GM18505 (cell line): ENCODE results near the gene TMTC2.

Source experiments
- ATAC-seq: cut with Tn5 transposase; IDR thresholded peaks from one replicate; pipeline ENCODE4 v1.9.1; 2021; ENCODE audit not compliant: unreplicated experiment
- POLR2A ChIP-seq: IDR thresholded peaks from 4 replicates; pipeline ENCODE4 v1.6.1; 2011; ENCODE audit warnings: borderline replicate concordance; ENCODE audit not compliant: insufficient read depth, insufficient read length; ENCODE audit errors: extremely low read depth

Gene TMTC2

DNA sequence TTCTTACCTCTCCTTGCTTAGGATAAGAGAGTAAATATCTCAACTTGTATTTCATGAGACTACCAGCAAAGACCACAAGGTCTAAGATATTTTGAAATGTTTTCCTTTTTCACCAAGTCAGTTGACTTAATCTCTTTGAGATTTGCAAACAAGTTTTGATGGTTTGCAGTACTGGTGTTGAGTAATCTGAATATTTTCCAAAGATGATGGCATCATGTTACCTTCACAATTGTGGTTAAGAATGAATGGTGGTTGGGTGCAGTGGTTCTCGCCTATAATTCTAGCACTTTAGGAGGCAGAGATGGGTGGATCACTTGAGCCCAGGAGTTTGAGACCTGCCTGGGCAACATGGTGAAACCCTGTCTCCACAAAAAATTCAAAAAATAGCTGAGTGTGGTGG, 225.7 kb downstream of the TMTC2 start:
- ATAC-seq = no peak
- no peak for TF ChIP-seq POLR2A

DNA sequence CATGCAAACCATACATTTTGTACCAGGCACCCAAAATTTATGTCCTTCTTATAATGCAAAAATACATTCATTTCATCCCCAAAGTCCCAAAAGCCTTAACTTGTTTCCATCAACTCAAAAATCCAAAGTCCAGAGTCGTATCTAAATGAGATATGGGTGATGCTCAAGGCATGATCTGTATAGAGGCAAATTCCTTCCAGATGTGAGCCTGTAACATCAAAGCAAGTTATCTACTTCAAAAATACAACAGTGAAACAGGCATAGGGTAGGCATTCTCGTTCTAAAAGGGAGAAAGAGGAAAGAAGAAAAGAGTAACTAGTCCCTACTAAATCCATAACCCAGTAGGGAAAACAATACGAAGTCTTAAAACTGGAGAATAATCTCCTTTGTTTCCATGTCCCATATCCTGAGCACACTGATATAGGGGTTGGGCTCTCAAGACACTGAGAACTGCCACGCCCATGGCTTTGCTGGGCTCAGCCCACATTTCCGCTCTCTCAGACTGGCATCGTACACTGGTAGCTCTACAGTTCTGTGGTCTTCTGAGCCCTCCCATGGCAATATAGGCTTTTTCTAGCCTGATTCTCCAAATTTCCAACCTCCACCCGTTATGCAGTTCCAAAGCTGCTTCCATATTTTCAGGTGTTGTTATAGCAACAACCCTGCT, 232.8 kb downstream of the TMTC2 start:
- no peak for ATAC-seq
- no peak for TF ChIP-seq POLR2A

DNA sequence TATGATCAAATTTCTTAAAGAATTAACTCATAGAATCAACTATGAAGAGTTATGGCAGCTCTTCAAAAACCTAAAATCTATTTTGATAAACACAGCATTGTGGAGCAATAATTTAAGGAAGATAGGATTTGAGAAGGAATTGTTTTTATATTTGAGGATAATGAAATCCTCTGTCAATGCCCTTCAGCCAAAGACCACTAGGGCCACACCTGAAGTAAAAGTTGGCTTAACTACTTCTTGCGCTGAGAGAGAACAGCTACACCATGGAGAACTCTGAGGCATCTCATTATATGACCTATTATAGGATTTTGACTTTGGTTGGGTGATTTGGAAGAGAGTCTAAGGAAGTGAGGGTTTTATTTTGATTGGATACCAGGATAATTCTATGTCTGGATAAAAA, 237.2 kb downstream of the TMTC2 start:
- no peak for ATAC-seq
- no peak for TF ChIP-seq POLR2A

DNA sequence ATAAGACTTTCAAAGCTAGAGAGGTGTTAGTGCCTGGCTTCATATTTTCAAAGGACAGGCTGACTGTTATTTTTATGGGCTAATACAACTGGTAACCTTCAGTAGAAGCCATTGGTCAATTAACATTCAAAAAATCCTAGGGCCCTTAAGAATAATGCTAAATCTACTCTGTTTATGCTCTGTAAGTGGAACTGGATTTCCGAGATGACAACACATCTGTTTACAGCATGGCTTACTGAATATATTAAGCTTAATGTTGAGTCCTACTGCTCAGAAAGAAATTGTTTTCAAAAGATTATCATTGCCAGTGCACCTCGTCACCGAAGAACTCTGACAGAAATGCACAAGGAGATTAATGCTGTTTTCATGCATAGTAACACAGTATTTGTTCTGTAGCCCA, 239.9 kb downstream of the TMTC2 start:
- TF ChIP-seq POLR2A = no peak
- ATAC-seq = no peak

DNA sequence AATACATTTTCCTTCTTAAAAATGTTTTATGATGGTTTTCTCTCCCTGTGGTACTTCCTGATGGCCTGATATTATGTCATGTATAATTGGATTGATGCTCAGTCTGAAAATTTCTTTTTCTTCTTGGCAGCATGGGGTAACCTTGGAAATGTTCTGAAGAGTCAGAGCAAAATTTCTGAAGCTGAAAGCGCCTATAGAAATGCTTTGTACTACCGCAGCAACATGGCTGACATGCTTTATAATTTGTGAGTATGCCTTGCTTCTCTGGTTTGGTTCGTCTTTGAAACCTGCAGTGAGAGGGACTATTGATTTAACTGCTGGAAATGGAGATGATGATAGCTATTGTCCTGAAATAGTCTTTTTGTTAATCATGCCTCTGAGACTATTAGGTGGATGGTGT, 243.6 kb downstream of the TMTC2 start:
- no peak for ATAC-seq
- no peak for TF ChIP-seq POLR2A

DNA sequence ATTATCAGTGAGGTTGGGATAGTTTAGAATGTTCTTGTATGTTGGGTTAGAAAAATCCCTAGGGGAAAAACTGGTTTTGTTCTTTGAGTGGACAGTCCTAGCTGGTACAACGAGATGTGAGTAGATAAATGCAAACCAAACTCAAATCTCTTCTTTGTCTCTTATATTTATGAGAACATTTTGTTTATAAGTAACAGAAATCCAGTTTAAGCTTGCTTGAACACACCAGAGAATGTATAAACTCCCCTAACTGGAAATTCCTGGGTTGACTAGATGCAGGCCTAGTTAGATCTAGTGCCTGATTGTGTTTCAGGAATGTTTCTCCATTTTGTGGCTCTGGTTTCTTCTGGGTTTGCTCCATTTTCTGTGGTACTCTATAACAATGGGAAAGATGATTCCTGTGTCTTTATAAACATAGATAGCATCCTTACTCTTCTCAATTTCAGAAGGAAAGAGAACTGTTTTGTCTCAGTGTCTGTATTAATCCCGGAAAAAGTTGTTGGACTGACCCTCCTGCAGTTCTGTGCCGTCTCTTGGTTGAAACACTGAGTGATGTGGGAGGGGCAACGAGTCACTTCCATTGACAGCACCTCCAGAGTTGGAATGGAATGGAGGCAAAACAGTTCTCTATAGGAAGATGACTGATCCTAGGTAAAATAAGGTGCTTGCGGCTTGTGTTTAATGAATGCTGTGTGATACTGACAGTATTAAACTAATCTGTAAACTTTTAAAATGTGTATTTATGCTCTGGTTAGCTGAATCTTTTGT, 244.8 kb downstream of the TMTC2 start:
- no peak for ATAC-seq
- TF ChIP-seq POLR2A = no peak

DNA sequence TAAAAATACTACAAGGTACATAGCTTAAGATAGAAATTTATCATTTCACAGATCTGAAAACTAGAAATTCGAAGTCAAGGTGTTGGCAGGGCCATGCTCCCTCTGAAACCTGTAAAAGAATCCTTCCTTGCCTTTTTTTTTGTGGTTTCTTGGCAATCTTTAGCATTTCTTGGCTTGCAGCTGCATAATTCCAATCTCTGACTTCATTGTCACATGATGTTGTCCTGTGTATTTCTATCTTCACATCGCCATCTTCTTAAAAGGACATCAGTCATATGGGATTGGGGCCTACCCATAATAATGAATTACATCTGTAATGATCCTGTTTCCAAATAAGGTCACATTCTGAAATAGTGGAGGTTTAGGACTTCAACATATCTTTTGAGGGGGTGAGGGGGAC, 250.4 kb downstream of the TMTC2 start:
- ATAC-seq = no peak
- TF ChIP-seq POLR2A = no peak

DNA sequence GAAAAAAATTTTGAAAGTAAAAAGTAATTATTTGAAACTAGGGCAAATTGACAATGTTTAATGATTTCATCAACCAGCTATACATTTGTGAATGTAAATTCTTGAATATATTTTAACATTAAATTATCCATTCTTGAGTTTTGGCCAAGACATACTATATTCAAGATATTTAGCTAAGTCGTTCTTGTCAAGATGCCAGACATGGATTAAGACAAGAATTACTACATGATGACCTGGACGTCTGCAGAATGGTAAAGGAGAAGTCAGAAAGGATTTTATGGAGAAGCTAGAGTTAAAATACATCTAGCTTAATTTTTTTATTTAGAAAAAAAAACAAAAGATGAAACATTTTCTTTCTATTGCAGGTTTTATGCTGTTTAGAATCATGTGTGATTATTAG, 255.8 kb downstream of the TMTC2 start:
- no peak for ATAC-seq
- TF ChIP-seq POLR2A = no peak

DNA sequence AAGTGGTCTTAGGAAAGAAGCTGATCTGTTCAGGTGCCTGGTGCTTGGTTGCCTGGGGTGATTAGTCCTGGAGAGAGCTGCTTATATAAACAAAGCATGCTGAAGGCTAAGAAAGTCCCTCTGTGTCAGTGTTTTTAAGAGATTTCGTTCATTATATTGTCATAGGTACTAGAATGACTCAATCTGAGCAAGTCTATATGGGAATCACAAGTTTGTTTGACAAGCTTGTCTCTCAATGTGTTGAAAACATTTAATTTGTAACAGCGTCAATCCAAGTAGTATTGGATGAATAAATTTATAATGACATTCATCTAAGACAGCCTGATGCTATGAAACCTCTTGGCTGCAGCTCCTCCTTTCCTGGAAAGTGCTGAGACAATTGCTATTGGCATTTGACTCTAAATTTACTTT, 256.3 kb downstream of the TMTC2 start:
- TF ChIP-seq POLR2A = no peak
- ATAC-seq = no peak

DNA sequence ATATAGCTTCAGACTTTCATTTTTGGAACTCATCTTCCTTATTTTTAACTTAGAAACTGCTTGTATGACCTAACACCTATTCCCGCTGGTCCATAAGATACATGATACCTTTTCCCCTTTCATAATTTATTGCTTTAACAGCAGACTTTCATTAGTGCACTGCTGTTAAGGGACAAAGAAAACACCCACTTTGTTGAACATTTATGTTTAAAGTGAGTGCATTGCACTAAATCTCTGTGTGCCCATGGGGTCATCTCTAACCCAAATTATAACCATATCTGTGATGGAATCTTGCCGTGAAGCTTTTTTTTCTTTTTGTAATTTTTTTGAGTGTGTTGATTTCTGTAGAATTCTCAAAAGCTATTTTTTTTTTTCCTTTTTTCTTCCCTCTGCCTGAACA, 261.8 kb downstream of the TMTC2 start:
- no peak for TF ChIP-seq POLR2A

DNA sequence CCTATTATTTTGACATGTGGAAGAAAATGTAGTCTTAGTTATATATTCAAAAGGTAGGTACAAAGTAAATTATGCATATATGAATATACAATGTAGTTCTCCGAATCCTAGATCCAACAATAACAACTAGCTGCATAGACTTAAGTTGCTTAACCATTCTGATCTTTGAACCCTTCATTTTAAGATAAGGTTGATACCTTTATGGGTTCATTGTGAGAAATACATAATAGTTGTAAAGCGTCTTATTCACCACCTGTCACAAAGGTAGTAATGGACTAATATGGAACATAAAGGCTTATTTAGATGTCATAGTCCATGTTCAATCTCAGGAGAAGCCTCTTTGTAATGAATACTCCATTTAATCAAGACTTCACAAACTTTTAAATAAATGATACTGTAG, 263.6 kb downstream of the TMTC2 start:
- no peak for ATAC-seq
- no peak for TF ChIP-seq POLR2A

More for the DNA sequence above, 261.8 kb downstream of the TMTC2 start:
- ATAC-seq = no peak

DNA sequence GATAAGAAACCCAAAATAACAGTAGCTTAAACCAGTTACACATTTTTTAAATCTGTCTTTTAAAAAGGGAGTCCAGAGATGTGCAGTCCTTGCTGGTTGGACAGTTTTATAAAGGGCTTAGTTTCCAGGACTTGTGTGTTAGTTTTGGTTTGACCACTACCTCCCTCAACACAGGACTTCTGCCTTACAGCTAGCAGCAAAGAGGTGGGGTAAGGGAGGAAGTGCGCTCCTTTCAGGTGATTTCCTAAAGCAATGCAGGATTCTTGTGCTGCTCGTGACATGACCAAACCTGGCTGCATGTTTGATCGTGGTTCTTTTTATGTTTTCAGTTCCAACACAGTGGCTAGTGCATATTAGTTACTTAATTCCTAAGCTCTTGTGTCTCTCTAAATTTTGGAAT, 266.2 kb downstream of the TMTC2 start:
- no peak for TF ChIP-seq POLR2A
- no peak for ATAC-seq

DNA sequence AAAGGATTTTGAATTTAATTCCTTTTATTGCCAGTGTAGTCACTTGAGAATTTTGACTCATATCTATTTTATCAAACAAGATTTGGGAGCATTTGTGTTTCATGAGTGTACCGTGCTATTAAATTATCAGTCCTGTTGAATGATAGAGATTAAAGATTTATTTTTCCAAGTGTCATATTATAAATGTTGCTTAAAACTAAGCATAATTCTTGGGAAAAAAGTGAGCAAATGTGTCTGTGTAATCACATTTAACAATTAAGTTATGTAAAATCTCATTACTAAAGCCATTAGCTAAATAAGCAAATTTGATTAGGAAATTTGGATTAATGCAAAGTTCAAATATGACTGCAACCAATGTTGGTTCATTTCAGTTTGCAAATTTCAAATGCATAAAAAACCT, 266.7 kb downstream of the TMTC2 start:
- no peak for TF ChIP-seq POLR2A
- no peak for ATAC-seq

DNA sequence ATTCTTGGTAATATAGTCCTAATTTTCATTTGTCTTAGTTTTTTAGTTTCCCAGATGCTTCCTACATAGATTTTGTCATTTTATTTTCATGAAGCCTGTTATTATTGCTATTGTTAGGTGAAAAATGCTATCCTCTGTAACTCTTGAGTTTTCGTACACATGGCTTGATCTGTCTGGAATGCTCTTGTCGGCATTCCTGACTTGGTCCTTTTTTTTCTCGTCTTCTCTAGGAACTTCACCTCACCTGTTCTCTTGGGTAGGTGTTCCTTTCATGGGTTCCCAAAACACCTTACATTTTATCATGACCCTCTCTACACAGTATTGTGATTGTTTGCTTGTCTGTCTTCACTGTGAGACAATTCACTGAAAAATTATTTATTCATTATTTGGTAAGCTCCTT, 267.4 kb downstream of the TMTC2 start:
- TF ChIP-seq POLR2A = no peak
- ATAC-seq = no peak
